Measurements from ENCODE around the gene WRAP73.

WRAP73 gene

GRCh38 chr1:3649342-3650247, at the start of gene WRAP73:
TSS of gene WRAP73 (minus strand) at chr1:3650103. CDS start at chr1:3649999, 104 bp downstream.
- peaks cover 34% of the 10 kb centered on the region for H3K4me1 ChIP-seq (ENCODE audit: control insufficient read depth, insufficient read depth, low read length)
- H3K27me3 ChIP-seq (ENCODE audit: control insufficient read depth in 1 of 2, insufficient read depth in 2 of 2, low read length in 2 of 2), result peaks cover 30 to 38% of the 10 kb centered on the region in 2 donors
- peaks cover 9% of the 10 kb centered on the region in 2 donors for H3K36me3 ChIP-seq (ENCODE audit: control insufficient read depth in 2 of 2, insufficient read depth in 2 of 2, low read length in 2 of 2)
- H3K4me3 ChIP-seq (ENCODE audit: low read length in 2 of 2), result peak within 1 kb of the TSS; percentile 20 to 89
- peak within 1 kb of the TSS; percentile 66 for H3K9ac ChIP-seq (ENCODE audit: low read length in 2 of 2)
- H3K9me3 ChIP-seq (ENCODE audit: control insufficient read depth in 2 of 2, low read length in 2 of 2), result no peaks in the 10 kb centered on the region
- no peak within 1 kb of the TSS for H3K27ac ChIP-seq (ENCODE audit: low read length)

GRCh38 chr1:3699596-3699995, 49.7 kb upstream of the WRAP73 start:
- no peaks in the 10 kb centered on the region for H3K9me3 ChIP-seq (ENCODE audit: control insufficient read depth in 2 of 2, low read length in 2 of 2)
- no peak overlapping the region for H3K4me3 ChIP-seq (ENCODE audit: low read length in 2 of 2)
- H3K9ac ChIP-seq (ENCODE audit: low read length in 2 of 2), result no peak overlapping the region
- H3K4me1 ChIP-seq (ENCODE audit: control insufficient read depth, insufficient read depth, low read length), result peaks cover 6% of the 10 kb centered on the region
- no peaks in the 10 kb centered on the region for H3K36me3 ChIP-seq (ENCODE audit: control insufficient read depth in 2 of 2, insufficient read depth in 2 of 2, low read length in 2 of 2)
- H3K27me3 ChIP-seq (ENCODE audit: control insufficient read depth in 1 of 2, insufficient read depth in 2 of 2, low read length in 2 of 2), result peaks cover 27 to 34% of the 10 kb centered on the region in 2 donors
- H3K27ac ChIP-seq (ENCODE audit: low read length), result no peak overlapping the region

- H3K27ac ChIP-seq (ENCODE audit: low read length), result no peak overlapping the region
- H3K27me3 ChIP-seq (ENCODE audit: control insufficient read depth in 1 of 2, insufficient read depth in 2 of 2, low read length in 2 of 2), result peaks cover 23 to 34% of the 10 kb centered on the region in 2 donors
- H3K4me1 ChIP-seq (ENCODE audit: control insufficient read depth, insufficient read depth, low read length), result peaks cover 6% of the 10 kb centered on the region
- H3K9ac ChIP-seq (ENCODE audit: low read length in 2 of 2), result no peak overlapping the region
- no peaks in the 10 kb centered on the region for H3K9me3 ChIP-seq (ENCODE audit: control insufficient read depth in 2 of 2, low read length in 2 of 2)
- H3K36me3 ChIP-seq (ENCODE audit: control insufficient read depth in 2 of 2, insufficient read depth in 2 of 2, low read length in 2 of 2), result no peaks in the 10 kb centered on the region
- H3K4me3 ChIP-seq (ENCODE audit: low read length in 2 of 2), result no peak overlapping the region
Measured at GRCh38 chr1:3698660-3699408, 48.9 kb upstream of the WRAP73 start.

GRCh38 chr1:3697810-3698209, 47.9 kb upstream of the WRAP73 start:
- peaks cover 23 to 34% of the 10 kb centered on the region in 2 donors for H3K27me3 ChIP-seq (ENCODE audit: control insufficient read depth in 1 of 2, insufficient read depth in 2 of 2, low read length in 2 of 2)
- no peak overlapping the region for H3K4me3 ChIP-seq (ENCODE audit: low read length in 2 of 2)
- no peak overlapping the region for H3K27ac ChIP-seq (ENCODE audit: low read length)
- no peak overlapping the region for H3K9ac ChIP-seq (ENCODE audit: low read length in 2 of 2)
- H3K36me3 ChIP-seq (ENCODE audit: control insufficient read depth in 2 of 2, insufficient read depth in 2 of 2, low read length in 2 of 2), result no peaks in the 10 kb centered on the region
- H3K4me1 ChIP-seq (ENCODE audit: control insufficient read depth, insufficient read depth, low read length), result peaks cover 6% of the 10 kb centered on the region
- no peaks in the 10 kb centered on the region for H3K9me3 ChIP-seq (ENCODE audit: control insufficient read depth in 2 of 2, low read length in 2 of 2)

GRCh38 chr1:3697104-3697503, 47.2 kb upstream of the WRAP73 start:
- no peaks in the 10 kb centered on the region for H3K9me3 ChIP-seq (ENCODE audit: control insufficient read depth in 2 of 2, low read length in 2 of 2)
- H3K27ac ChIP-seq (ENCODE audit: low read length), result no peak overlapping the region
- H3K9ac ChIP-seq (ENCODE audit: low read length in 2 of 2), result no peak overlapping the region
- H3K4me1 ChIP-seq (ENCODE audit: control insufficient read depth, insufficient read depth, low read length), result peaks cover 6% of the 10 kb centered on the region
- H3K36me3 ChIP-seq (ENCODE audit: control insufficient read depth in 2 of 2, insufficient read depth in 2 of 2, low read length in 2 of 2), result no peaks in the 10 kb centered on the region
- H3K4me3 ChIP-seq (ENCODE audit: low read length in 2 of 2), result no peak overlapping the region
- H3K27me3 ChIP-seq (ENCODE audit: control insufficient read depth in 1 of 2, insufficient read depth in 2 of 2, low read length in 2 of 2), result peaks cover 24 to 34% of the 10 kb centered on the region in 2 donors

- H3K9me3 ChIP-seq (ENCODE audit: control insufficient read depth in 2 of 2, low read length in 2 of 2), result no peaks in the 10 kb centered on the region
- H3K9ac ChIP-seq (ENCODE audit: low read length in 2 of 2), result no peak overlapping the region
- peaks cover 27 to 34% of the 10 kb centered on the region in 2 donors for H3K27me3 ChIP-seq (ENCODE audit: control insufficient read depth in 1 of 2, insufficient read depth in 2 of 2, low read length in 2 of 2)
Measured at GRCh38 chr1:3696689-3697088, 46.8 kb upstream of the WRAP73 start.

GRCh38 chr1:3695326-3696217, 45.7 kb upstream of the WRAP73 start:
- Histone ChIP-seq H3K9ac (ENCODE audit: low read length in 2 of 2) (no peak overlapping the region), H3K27me3 (ENCODE audit: control insufficient read depth in 1 of 2, insufficient read depth in 2 of 2, low read length in 2 of 2) (peaks cover 26 to 34% of the 10 kb centered on the region in 2 donors), H3K4me1 (ENCODE audit: control insufficient read depth, insufficient read depth, low read length) (peaks cover 6% of the 10 kb centered on the region), H3K4me3 (ENCODE audit: low read length in 2 of 2) (peak overlapping the region in 1 of 2 donors; percentile 60), H3K36me3 (ENCODE audit: control insufficient read depth in 2 of 2, insufficient read depth in 2 of 2, low read length in 2 of 2) (no peaks in the 10 kb centered on the region), H3K27ac (ENCODE audit: low read length) (no peak overlapping the region), H3K9me3 (ENCODE audit: control insufficient read depth in 2 of 2, low read length in 2 of 2) (no peaks in the 10 kb centered on the region)

More at GRCh38 chr1:3696689-3697088, 46.8 kb upstream of the WRAP73 start:
- no peaks in the 10 kb centered on the region for H3K36me3 ChIP-seq (ENCODE audit: control insufficient read depth in 2 of 2, insufficient read depth in 2 of 2, low read length in 2 of 2)
- H3K4me1 ChIP-seq (ENCODE audit: control insufficient read depth, insufficient read depth, low read length), result peaks cover 6% of the 10 kb centered on the region
- H3K4me3 ChIP-seq (ENCODE audit: low read length in 2 of 2), result no peak overlapping the region
- no peak overlapping the region for H3K27ac ChIP-seq (ENCODE audit: low read length)

- Histone ChIP-seq H3K9ac (ENCODE audit: low read length in 2 of 2) (no peak overlapping the region), H3K4me3 (ENCODE audit: low read length in 2 of 2) (no peak overlapping the region), H3K27me3 (ENCODE audit: control insufficient read depth in 1 of 2, insufficient read depth in 2 of 2, low read length in 2 of 2) (peaks cover 22 to 26% of the 10 kb centered on the region in 2 donors), H3K4me1 (ENCODE audit: control insufficient read depth, insufficient read depth, low read length) (peaks cover 6% of the 10 kb centered on the region), H3K36me3 (ENCODE audit: control insufficient read depth in 2 of 2, insufficient read depth in 2 of 2, low read length in 2 of 2) (no peaks in the 10 kb centered on the region), H3K27ac (ENCODE audit: low read length) (no peak overlapping the region), H3K9me3 (ENCODE audit: control insufficient read depth in 2 of 2, low read length in 2 of 2) (no peaks in the 10 kb centered on the region)
Measured at GRCh38 chr1:3693321-3693720, 43.4 kb upstream of the WRAP73 start.

- H3K9ac ChIP-seq (ENCODE audit: low read length in 2 of 2), result no peak overlapping the region
- no peak overlapping the region for H3K27ac ChIP-seq (ENCODE audit: low read length)
- H3K9me3 ChIP-seq (ENCODE audit: control insufficient read depth in 2 of 2, low read length in 2 of 2), result no peaks in the 10 kb centered on the region
- H3K27me3 ChIP-seq (ENCODE audit: control insufficient read depth in 1 of 2, insufficient read depth in 2 of 2, low read length in 2 of 2), result peaks cover 19% of the 10 kb centered on the region in 2 donors
- H3K4me1 ChIP-seq (ENCODE audit: control insufficient read depth, insufficient read depth, low read length), result peaks cover 6% of the 10 kb centered on the region
- H3K4me3 ChIP-seq (ENCODE audit: low read length in 2 of 2), result no peak overlapping the region
- H3K36me3 ChIP-seq (ENCODE audit: control insufficient read depth in 2 of 2, insufficient read depth in 2 of 2, low read length in 2 of 2), result no peaks in the 10 kb centered on the region
Measured at GRCh38 chr1:3692598-3692997, 42.7 kb upstream of the WRAP73 start.
